Left lung (tissue), 10 donors: ENCODE results near the gene CAMK2D. TPM values are rescaled to one million over a fixed set of nuclear protein-coding genes. Genes with fewer than 3 reads are reported as not detected.

Experiments
- ATAC-seq: fragments of 200-7000 bp; cut with Tn5 transposase; one replicate; pipeline ENCODE4 v1.9.1; 2020; ENCODE audit warnings: moderate library complexity
- DNase-seq, 4 donors: peaks; one replicate each; pipeline ENCODE4 v3.0.0-alpha.2; 2013 to 2020
- H3K27ac ChIP-seq, 2 donors: fragments of 200-600 bp; sonication (generic) in 1 of 2; one replicate each; pipeline versions ENCODE4 v1.5.0 to v1.8.0; 2020 to 2021
- H3K27me3 ChIP-seq, 2 donors: fragments of 200-600 bp; sonication (generic) in 1 of 2; one replicate each; pipeline versions ENCODE4 v1.5.0 to v1.8.0; 2020 to 2021
- H3K36me3 ChIP-seq, 2 donors: fragments of 200-600 bp; sonication (generic) in 1 of 2; one replicate each; pipeline versions ENCODE4 v1.5.0 to v1.8.0; 2020 to 2021
- H3K4me1 ChIP-seq, 2 donors: fragments of 200-600 bp; one replicate each; pipeline ENCODE4 v1.8.0; 2021
- H3K4me3 ChIP-seq, 2 donors: fragments of 200-600 bp; sonication (generic) in 1 of 2; one replicate each; pipeline versions ENCODE4 v1.5.0 to v1.8.0; 2020 to 2021; ENCODE audit warnings: mild to moderate bottlenecking in 1 of 2
- H3K9me3 ChIP-seq, 2 donors: fragments of 200-600 bp; sonication (generic) in 1 of 2; one replicate each; pipeline versions ENCODE4 v1.5.0 to v1.8.0; 2020 to 2021
- intact Hi-C, 2 donors: fragments of 100-400 bp; cut with DNase I; formaldehyde crosslinking; loops; one replicate each; pipeline versions ENCODE4 v1.11.2 to v1.14.2; 2022
- polyA plus RNA-seq, 6 donors: library from polyadenylated mRNA; unstranded; fragments of 120-200 nt; gene quantifications; one replicate each; pipeline ENCODE4 v1.2.1, GENCODE V29; 2013; ENCODE audit not compliant: insufficient read length in 6 of 6
- total RNA-seq, 2 donors: library from RNA; stranded (reverse); fragmentation: NEBNext Ultra II Directional; extraction: Animal tissue kit (Norgen Biotek cat#: 25700); gene quantifications; one replicate each; pipeline ENCODE4 v1.2.1, GENCODE V29; 2021
- TF ChIP-seq, protein P1 (sequence below), 2 donors: fragments of 200-600 bp; sonication (generic) in 1 of 2; IDR thresholded peaks; one replicate each; pipeline versions ENCODE4 v1.5.0 to v1.8.0; 2021; ENCODE audit warnings: antibody characterized with exemption in 2 of 2
- donor health status: DM: no; HTN: yes; CAD: no.
- donor health status: DM: no; HTN: no; CAD: no.

The CAMK2D gene
- total and polyA plus RNA-seq, 8 donors = 50.3 to 93.2 (median 68.4) TPM

GRCh38 chr4:113665036-113665435 is 96.5 kb downstream of the CAMK2D start:
- no peak overlapping the region for H3K27ac ChIP-seq
- TF ChIP-seq, protein P1, sequence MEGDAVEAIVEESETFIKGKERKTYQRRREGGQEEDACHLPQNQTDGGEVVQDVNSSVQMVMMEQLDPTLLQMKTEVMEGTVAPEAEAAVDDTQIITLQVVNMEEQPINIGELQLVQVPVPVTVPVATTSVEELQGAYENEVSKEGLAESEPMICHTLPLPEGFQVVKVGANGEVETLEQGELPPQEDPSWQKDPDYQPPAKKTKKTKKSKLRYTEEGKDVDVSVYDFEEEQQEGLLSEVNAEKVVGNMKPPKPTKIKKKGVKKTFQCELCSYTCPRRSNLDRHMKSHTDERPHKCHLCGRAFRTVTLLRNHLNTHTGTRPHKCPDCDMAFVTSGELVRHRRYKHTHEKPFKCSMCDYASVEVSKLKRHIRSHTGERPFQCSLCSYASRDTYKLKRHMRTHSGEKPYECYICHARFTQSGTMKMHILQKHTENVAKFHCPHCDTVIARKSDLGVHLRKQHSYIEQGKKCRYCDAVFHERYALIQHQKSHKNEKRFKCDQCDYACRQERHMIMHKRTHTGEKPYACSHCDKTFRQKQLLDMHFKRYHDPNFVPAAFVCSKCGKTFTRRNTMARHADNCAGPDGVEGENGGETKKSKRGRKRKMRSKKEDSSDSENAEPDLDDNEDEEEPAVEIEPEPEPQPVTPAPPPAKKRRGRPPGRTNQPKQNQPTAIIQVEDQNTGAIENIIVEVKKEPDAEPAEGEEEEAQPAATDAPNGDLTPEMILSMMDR (IDR thresholded peaks at IDR 0.05) = no peak
- intact Hi-C loops = no loop called here
- no peaks in the 10 kb centered on the region for H3K36me3 ChIP-seq
- H3K9me3 ChIP-seq = no peaks in the 10 kb centered on the region
- DNase-seq (no peak), ATAC-seq (no peak)
- no peaks in the 10 kb centered on the region for H3K27me3 ChIP-seq
- no peaks in the 10 kb centered on the region for H3K4me1 ChIP-seq
- H3K4me3 ChIP-seq = no peak overlapping the region

- no peaks in the 10 kb centered on the region for H3K27me3 ChIP-seq
- H3K4me1 ChIP-seq = no peaks in the 10 kb centered on the region
- H3K4me3 ChIP-seq = no peak overlapping the region
- TF ChIP-seq, protein P1 (IDR thresholded peaks at IDR 0.05) = no peak
- no peaks in the 10 kb centered on the region for H3K36me3 ChIP-seq
- H3K9me3 ChIP-seq = no peaks in the 10 kb centered on the region
- DNase-seq = no peak
- intact Hi-C loops = no loop called here
- ATAC-seq = no peak
- H3K27ac ChIP-seq = no peak overlapping the region
Observed at GRCh38 chr4:113662581-113662980, 99.0 kb downstream of the CAMK2D start.

DNA sequence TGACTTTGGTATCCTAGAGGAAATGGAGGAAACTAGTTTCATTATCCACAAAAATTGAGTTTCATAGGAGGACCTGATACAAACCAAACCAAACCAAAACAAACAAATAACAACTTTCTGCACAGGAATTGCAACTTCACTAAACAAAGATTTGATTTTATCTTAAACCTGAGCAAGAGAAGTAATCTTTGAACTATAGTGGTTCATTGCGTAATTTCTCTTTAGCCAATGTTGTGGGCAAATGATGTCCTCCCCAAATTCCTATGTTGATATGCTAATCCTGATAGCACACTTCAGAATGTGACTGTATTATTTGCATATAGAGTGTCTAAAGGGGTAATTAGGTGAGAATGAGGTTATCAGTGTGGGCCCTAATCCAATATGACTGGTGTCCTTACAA is 102.4 kb downstream of the CAMK2D start:
- ATAC-seq (no peak), DNase-seq (no peak)
- Histone ChIP-seq H3K27me3 (no peaks in the 10 kb centered on the region), H3K4me1 (no peaks in the 10 kb centered on the region), H3K4me3 (no peak overlapping the region), H3K36me3 (no peaks in the 10 kb centered on the region), H3K27ac (no peak overlapping the region), H3K9me3 (no peaks in the 10 kb centered on the region)
- intact Hi-C loops = no loop called here
- TF ChIP-seq, protein P1 (IDR thresholded peaks at IDR 0.05) = no peak

- DNase-seq (no peak), ATAC-seq (peak; percentile 35)
- H3K9me3 ChIP-seq = no peaks in the 10 kb centered on the region
- no peak overlapping the region for H3K4me3 ChIP-seq
- intact Hi-C loops = no loop called here
- TF ChIP-seq, protein P1 (IDR thresholded peaks at IDR 0.05) = no peak
- no peaks in the 10 kb centered on the region for H3K27me3 ChIP-seq
- no peaks in the 10 kb centered on the region for H3K36me3 ChIP-seq
- no peaks in the 10 kb centered on the region for H3K4me1 ChIP-seq
- no peak overlapping the region for H3K27ac ChIP-seq
Observed at GRCh38 chr4:113657586-113658233, 103.8 kb downstream of the CAMK2D start.

DNA sequence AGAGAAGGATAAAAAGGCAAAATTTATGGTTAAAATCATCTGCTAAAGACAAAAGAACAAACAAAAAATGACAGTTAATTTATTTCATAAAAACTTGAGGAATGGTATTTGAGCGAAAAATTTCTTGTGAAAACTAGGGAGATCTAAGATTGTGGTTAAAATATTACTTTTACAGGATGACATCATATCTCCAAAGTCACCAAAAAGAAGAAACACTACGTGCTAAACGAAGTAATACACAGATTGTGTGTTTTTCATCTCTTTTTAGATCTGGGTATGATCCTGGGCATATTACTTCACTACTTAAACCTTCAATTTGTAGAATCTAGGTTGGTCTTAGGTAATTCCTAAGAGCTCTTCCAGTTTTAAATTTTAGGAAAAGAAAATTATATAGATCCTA is 107.7 kb downstream of the CAMK2D start:
- intact Hi-C loops = no loop called here
- TF ChIP-seq, protein P1 (IDR thresholded peaks at IDR 0.05) = no peak
- DNase-seq (no peak), ATAC-seq (no peak)
- no peaks in the 10 kb centered on the region for H3K9me3 ChIP-seq
- no peak overlapping the region for H3K27ac ChIP-seq
- H3K27me3 ChIP-seq = no peaks in the 10 kb centered on the region
- no peaks in the 10 kb centered on the region for H3K4me1 ChIP-seq
- H3K4me3 ChIP-seq = no peak overlapping the region
- H3K36me3 ChIP-seq = no peaks in the 10 kb centered on the region
